Lung (tissue), 12 donors: Measurements from ENCODE around the gene RIMS4. TPM values are rescaled to one million over a fixed set of nuclear protein-coding genes. Genes with fewer than 3 reads are reported as not detected.

ENCODE experiments used
- ATAC-seq: fragments of 200-7000 bp; cut with Tn5 transposase; one replicate; pipeline ENCODE4 v1.9.1; 2020; ENCODE audit warnings: moderate number of reproducible peaks; ENCODE audit not compliant: insufficient read depth, low FRiP score
- DNase-seq, 3 donors: peaks; one replicate each; pipeline ENCODE4 v3.0.0-alpha.2; 2013 to 2017
- H3K27ac ChIP-seq, 2 donors: one replicate each; pipeline ENCODE4 v1.5.1; 2013; ENCODE audit warnings: mild to moderate bottlenecking in 2 of 2, moderate library complexity in 2 of 2, control low read depth in 1 of 2, inconsistent platforms in 1 of 2, low read depth in 1 of 2, low read length in 1 of 2
- H3K27me3 ChIP-seq, 3 donors: one replicate each; pipeline ENCODE4 v1.5.1; 2013; ENCODE audit warnings: low read length in 2 of 3; ENCODE audit not compliant: control insufficient read depth in 3 of 3, insufficient read depth in 3 of 3
- H3K36me3 ChIP-seq, 4 donors: one replicate each; pipeline ENCODE4 v1.5.1; 2013; ENCODE audit warnings: low read length in 4 of 4, mild to moderate bottlenecking in 1 of 4, moderate library complexity in 1 of 4; ENCODE audit not compliant: control insufficient read depth in 4 of 4, insufficient read depth in 4 of 4
- H3K4me1 ChIP-seq, 5 donors: one replicate each; pipeline ENCODE4 v1.5.1; 2013; ENCODE audit warnings: low read length in 5 of 5, mild to moderate bottlenecking in 2 of 5, moderate library complexity in 1 of 5; ENCODE audit not compliant: control insufficient read depth in 5 of 5, insufficient read depth in 5 of 5
- H3K4me3 ChIP-seq: one replicate; pipeline ENCODE4 v1.5.1; 2013; ENCODE audit warnings: mild to moderate bottlenecking, control low read depth, moderate library complexity
- H3K9ac ChIP-seq, 2 donors: one replicate each; pipeline ENCODE4 v1.5.1; 2013; ENCODE audit warnings: low read length in 2 of 2, control low read depth in 1 of 2; ENCODE audit not compliant: insufficient read depth in 1 of 2
- H3K9me3 ChIP-seq, 4 donors: one replicate each; pipeline ENCODE4 v1.5.1; 2013; ENCODE audit warnings: low read length in 3 of 4, mild to moderate bottlenecking in 1 of 4, moderate library complexity in 1 of 4; ENCODE audit not compliant: control insufficient read depth in 4 of 4, insufficient read depth in 3 of 4
- CTCF ChIP-seq: IDR thresholded peaks from 2 replicates; pipeline ENCODE4 v1.5.1; 2012; ENCODE audit warnings: mild to moderate bottlenecking; ENCODE audit errors: control extremely low read depth, extremely low read depth
- WGBS, 2 donors: extraction: QIAGEN DNeasy Blood & Tissue Kit; methylation state at CpG; one replicate each; pipeline ENCODE4 v1.1.7; 2013; 5-methylcytosine and 5-hydroxymethylcytosine counted together
- polyA plus RNA-seq, 2 donors: library from polyadenylated mRNA; stranded (reverse); fragments of 200-250 nt; gene quantifications; one replicate each; pipeline ENCODE4 v1.2.1, GENCODE V29; 2013
- total RNA-seq, 2 donors: library from RNA; depleted of rRNA in 1 of 2; stranded (reverse); fragments of >200 nt in 1 of 2; gene quantifications; one replicate each; pipeline ENCODE4 v1.2.1, GENCODE V29; 2014 to 2021
- donor health status: control.
- donor health status: control.
- donor health status: Bipolar disorder and iron deficiency.
- donor health status: healthy.
- donor health status: DM: yes; HTN: yes; CAD: no.

Gene RIMS4
- total and polyA plus RNA-seq, 4 donors, result 0.43 to 5.6 (median 1.6) TPM

DNA sequence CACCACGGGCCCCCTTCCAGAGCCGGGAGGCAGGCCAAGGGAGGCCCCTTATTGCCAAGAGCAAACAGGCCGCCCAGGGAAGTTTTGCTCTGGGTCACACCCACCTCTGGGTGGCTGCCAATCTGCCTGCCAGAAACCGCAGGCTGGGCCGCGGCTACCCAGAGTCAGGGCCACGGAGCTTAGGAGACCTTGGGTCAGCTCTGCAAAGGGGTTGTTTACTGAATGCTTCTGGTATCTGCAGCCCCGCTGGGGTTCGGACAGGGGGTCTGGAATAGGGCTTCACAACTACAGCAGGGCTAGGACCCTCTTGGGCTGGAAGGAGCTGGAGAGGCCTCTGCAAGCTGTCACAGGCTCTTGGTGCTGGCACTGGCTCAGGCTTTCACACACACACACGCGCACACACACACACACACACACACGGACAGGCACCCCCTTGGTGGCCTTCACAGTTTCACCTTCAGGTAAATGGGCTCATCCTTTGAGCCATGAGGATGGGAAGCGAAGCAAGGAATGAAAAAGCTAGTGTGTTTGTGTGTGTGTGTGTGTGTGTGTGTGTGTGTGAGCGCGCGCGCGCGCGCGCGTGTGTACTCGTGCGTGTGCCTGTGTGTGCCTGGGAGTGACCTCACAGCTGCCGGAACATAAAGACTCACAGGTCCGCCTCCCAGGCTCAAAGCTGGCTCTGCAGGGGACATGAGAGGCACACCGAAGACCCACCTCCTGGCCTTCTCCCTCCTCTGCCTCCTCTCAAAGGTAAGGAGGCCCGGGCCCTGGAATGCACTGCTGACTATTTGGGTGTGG is 95.4 kb downstream of the RIMS4 start, which contains the start of gene CCN5:
Gene CCN5, plus strand, starts transcription at position 669 of the 798 bp plus-strand sequence. Its CDS starts 22 bp downstream, at position 691.
- Histone ChIP-seq H3K9ac (no peak within 1 kb of the TSS), H3K27ac (peak within 1 kb of the TSS; percentile 58 to 85), H3K9me3 (no peaks in the 10 kb centered on the region), H3K27me3 (no peaks in the 10 kb centered on the region), H3K36me3 (no peaks in the 10 kb centered on the region), H3K4me3 (no peak within 1 kb of the TSS), H3K4me1 (peaks cover 4 to 45% (median 11%) of the 10 kb centered on the region in 5 donors)
- DNase-seq (peak; percentile 90 to 93 (median 91)), ATAC-seq (peak; percentile 76)
- no peak for TF ChIP-seq CTCF
- 39 to 48% methylated on average over 24 to 28 of the region's 28 CpGs for WGBS, 2 donors

GRCh38 chr20:44714102-44714700 is 96.1 kb downstream of the RIMS4 start:
- H3K9me3 ChIP-seq, result no peaks in the 10 kb centered on the region
- H3K27me3 ChIP-seq, result no peaks in the 10 kb centered on the region
- peak overlapping the region; percentile 55 to 85 for H3K27ac ChIP-seq
- H3K4me1 ChIP-seq, result peaks cover 4 to 45% (median 10%) of the 10 kb centered on the region in 5 donors
- no peak overlapping the region for H3K9ac ChIP-seq
- TF ChIP-seq CTCF, result no peak
- H3K36me3 ChIP-seq, result no peaks in the 10 kb centered on the region
- ATAC-seq (no peak), DNase-seq (no peak)
- H3K4me3 ChIP-seq, result no peak overlapping the region
- 52 to 68% methylated on average over 13 of the region's 13 CpGs for WGBS, 2 donors

DNA sequence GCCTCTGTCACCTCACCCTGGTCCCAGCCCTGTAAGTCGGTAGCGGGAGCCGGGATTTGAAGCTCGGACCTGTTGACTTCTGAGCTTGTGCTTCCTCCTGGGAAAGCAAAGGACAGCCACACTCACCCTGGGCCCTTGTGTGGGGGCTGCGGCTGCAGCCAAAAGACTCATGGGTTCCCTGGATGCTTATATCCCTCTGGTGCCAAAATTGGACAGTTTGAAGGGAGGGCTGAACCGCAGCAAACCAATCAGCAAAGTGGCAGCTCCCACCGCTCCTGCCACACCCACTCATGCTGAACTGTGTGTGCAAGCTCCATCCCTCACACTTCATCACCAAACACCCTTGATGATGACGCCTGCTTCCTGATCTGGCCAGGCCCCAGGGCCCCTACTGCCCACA is 99.1 kb downstream of the RIMS4 start:
- no peaks in the 10 kb centered on the region for H3K27me3 ChIP-seq
- H3K4me1 ChIP-seq, result peaks cover 4 to 50% (median 10%) of the 10 kb centered on the region in 5 donors
- peak overlapping the region; percentile 2 to 74 for H3K27ac ChIP-seq
- ATAC-seq, result no peak
- H3K4me3 ChIP-seq, result no peak overlapping the region
- DNase-seq, result peak; percentile 78 to 91 (median 88)
- 77 to 81% methylated on average over 8 of the region's 8 CpGs for WGBS, 2 donors
- H3K36me3 ChIP-seq, result no peaks in the 10 kb centered on the region
- no peaks in the 10 kb centered on the region for H3K9me3 ChIP-seq
- no peak overlapping the region for H3K9ac ChIP-seq
- no peak for TF ChIP-seq CTCF
